ENCODE measurements around the gene GSG1L2.

DNA sequence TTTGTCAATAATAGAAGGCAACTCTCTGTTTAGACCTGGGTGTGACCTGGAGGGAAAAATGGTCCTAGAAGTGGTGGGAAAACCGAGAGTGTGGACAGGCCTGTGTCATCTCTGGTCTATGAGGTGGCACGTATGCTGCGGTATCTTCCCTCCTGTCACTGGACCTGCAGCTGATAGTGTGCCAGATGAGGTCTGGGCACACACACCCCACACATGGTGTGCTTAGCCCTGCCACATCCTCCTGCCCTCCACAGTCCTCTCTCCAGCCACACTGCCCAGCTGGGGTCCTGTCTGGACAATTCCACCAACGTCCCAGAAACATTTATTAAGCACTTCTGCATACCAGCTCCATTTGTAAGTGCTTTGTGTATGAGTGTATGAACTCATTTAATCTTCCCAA is 41.1 kb upstream of the GSG1L2 start:
- TF ChIP-seq RAD21 (IDR thresholded peaks at IDR 0.05), result no peak
- TF ChIP-seq, protein P1, sequence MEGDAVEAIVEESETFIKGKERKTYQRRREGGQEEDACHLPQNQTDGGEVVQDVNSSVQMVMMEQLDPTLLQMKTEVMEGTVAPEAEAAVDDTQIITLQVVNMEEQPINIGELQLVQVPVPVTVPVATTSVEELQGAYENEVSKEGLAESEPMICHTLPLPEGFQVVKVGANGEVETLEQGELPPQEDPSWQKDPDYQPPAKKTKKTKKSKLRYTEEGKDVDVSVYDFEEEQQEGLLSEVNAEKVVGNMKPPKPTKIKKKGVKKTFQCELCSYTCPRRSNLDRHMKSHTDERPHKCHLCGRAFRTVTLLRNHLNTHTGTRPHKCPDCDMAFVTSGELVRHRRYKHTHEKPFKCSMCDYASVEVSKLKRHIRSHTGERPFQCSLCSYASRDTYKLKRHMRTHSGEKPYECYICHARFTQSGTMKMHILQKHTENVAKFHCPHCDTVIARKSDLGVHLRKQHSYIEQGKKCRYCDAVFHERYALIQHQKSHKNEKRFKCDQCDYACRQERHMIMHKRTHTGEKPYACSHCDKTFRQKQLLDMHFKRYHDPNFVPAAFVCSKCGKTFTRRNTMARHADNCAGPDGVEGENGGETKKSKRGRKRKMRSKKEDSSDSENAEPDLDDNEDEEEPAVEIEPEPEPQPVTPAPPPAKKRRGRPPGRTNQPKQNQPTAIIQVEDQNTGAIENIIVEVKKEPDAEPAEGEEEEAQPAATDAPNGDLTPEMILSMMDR (IDR thresholded peaks at IDR 0.05; ENCODE audit: low read depth, low read length, missing input control), result no peak
- no peak for TF ChIP-seq FOXA1 (IDR thresholded peaks at IDR 0.05)

Measured in liver (tissue), 3 donors.